Measurements from ENCODE around the gene CKB.

DNA sequence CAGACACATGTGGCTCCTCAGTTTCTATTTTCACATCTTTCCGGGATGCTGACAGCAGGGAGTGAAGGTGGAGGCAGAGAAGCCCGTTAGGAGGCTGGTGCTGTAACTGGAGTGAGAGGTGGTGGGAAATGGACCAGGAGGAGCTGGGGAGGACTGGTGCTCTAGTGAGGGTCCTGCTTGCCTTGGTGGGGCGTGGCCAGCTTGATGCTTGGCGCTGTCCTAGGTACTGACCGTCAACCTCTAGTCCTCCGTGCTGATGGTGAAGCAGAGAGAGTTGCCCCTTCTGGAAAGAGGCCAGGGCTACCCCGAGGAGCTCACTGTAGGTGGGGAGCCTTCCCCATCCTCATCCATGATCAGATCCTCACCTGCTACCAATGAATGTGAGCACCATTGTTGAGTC is 7.8 kb upstream of the CKB start:
- no peak for TF ChIP-seq CTCF (IDR thresholded peaks at IDR 0.05)
- no peak for TF ChIP-seq POLR2A (IDR thresholded peaks at IDR 0.05)
- no peak for TF ChIP-seq POLR2AphosphoS5 (IDR thresholded peaks at IDR 0.05)
